CD14-positive monocyte (primary cell): ENCODE results near the gene CRADD. TPM values are rescaled to one million over a fixed set of nuclear protein-coding genes. Genes with fewer than 3 reads are reported as not detected.

Source experiments
- DNase-seq, 3 donors: peaks; one replicate each; pipeline ENCODE4 v3.0.0-alpha.2; 2011 to 2022
- H2AFZ ChIP-seq: 2 replicates; pipeline ENCODE4 v1.6.0; 2012; ENCODE audit warnings: mild to moderate bottlenecking, low read depth, low read length, inconsistent platforms; ENCODE audit not compliant: insufficient read depth, poor library complexity, severe bottlenecking
- H3K27ac ChIP-seq, 2 donors: 1 replicate in 1 of 2; 2 replicates in 1 of 2; pipeline ENCODE4 v1.5.1; 2012 to 2013; ENCODE audit warnings: low read length in 2 of 2, control low read depth in 1 of 2, inconsistent platforms in 1 of 2, low read depth in 1 of 2, mild to moderate bottlenecking in 1 of 2
- H3K27me3 ChIP-seq, 2 donors: one replicate each; pipeline versions ENCODE4 v1.6.0 to v1.6.1; 2011 to 2013; ENCODE audit warnings: low read length in 2 of 2; ENCODE audit not compliant: control insufficient read depth in 2 of 2, insufficient read depth in 2 of 2
- H3K36me3 ChIP-seq, 2 donors: replicated peaks in 1 of 2; 1 replicate in 1 of 2; 2 replicates in 1 of 2; pipeline versions ENCODE4 v1.5.1 to v1.6.1; 2012 to 2013; ENCODE audit warnings: low read length in 2 of 2, control low read depth in 1 of 2, inconsistent platforms in 1 of 2, mild to moderate bottlenecking in 1 of 2; ENCODE audit not compliant: insufficient read depth in 2 of 2, control insufficient read depth in 1 of 2
- H3K4me1 ChIP-seq, 2 donors: 1 replicate in 1 of 2; 2 replicates in 1 of 2; pipeline versions ENCODE4 v1.5.1 to v1.6.1; 2012 to 2013; ENCODE audit warnings: low read length in 2 of 2, control low read depth in 1 of 2, inconsistent platforms in 1 of 2, mild to moderate bottlenecking in 1 of 2, moderate library complexity in 1 of 2; ENCODE audit not compliant: insufficient read depth in 2 of 2, control insufficient read depth in 1 of 2
- H3K4me2 ChIP-seq: replicated peaks from 2 replicates; pipeline ENCODE3; 2012; ENCODE audit warnings: low read length, moderate library complexity, mild to moderate bottlenecking; ENCODE audit not compliant: poor library complexity, severe bottlenecking; ENCODE audit errors: extremely low read depth
- H3K4me3 ChIP-seq, 3 experiments: fragments of 200-600 bp in 1 of 3; sonication (generic) in 1 of 3; replicated peaks in 1 of 3; 1 replicate in 2 of 3; 2 replicates in 1 of 3; pipeline ENCODE4 v1.5.1; 2011 to 2013; ENCODE audit warnings: low read length in 3 of 3, mild to moderate bottlenecking in 3 of 3, control low read depth in 2 of 3, low read depth in 2 of 3, inconsistent platforms in 1 of 3, moderate library complexity in 1 of 3
- H3K79me2 ChIP-seq: 2 replicates; pipeline ENCODE4 v1.6.0; 2012; ENCODE audit warnings: mild to moderate bottlenecking, control low read depth, inconsistent platforms, low read length, moderate library complexity; ENCODE audit not compliant: insufficient read depth
- H3K9ac ChIP-seq: 2 replicates; pipeline ENCODE4 v1.6.0; 2017; ENCODE audit warnings: low read length, mild to moderate bottlenecking; ENCODE audit not compliant: insufficient read depth, poor library complexity, severe bottlenecking
- H3K9me3 ChIP-seq, 2 donors: replicated peaks in 1 of 2; 1 replicate in 1 of 2; 2 replicates in 1 of 2; pipeline versions ENCODE4 v1.5.1 to v1.6.1; 2012 to 2013; ENCODE audit warnings: low read length in 2 of 2, control low read depth in 1 of 2; ENCODE audit not compliant: control insufficient read depth in 1 of 2, insufficient read depth in 1 of 2
- H4K20me1 ChIP-seq: 2 replicates; pipeline ENCODE4 v1.6.0; 2012; ENCODE audit warnings: mild to moderate bottlenecking, low read length, control low read depth, moderate library complexity; ENCODE audit not compliant: insufficient read depth
- H3K27ac Mint-ChIP-seq, 7 donors: one replicate each; pipeline ENCODE4 v1.8.0; 2020; ENCODE audit warnings: mild to moderate bottlenecking in 7 of 7, mixed read lengths in 7 of 7, moderate library complexity in 6 of 7, inconsistent platforms in 2 of 7
- H3K27me3 Mint-ChIP-seq, 3 donors: one replicate each; pipeline ENCODE4 v1.8.0; 2021 to 2022; ENCODE audit warnings: low read depth in 3 of 3, mild to moderate bottlenecking in 3 of 3, mixed read lengths in 3 of 3, moderate library complexity in 3 of 3, inconsistent platforms in 1 of 3
- H3K36me3 Mint-ChIP-seq, 2 donors: one replicate each; pipeline ENCODE4 v1.8.0; 2020; ENCODE audit warnings: mixed read lengths in 2 of 2, inconsistent platforms in 1 of 2, mild to moderate bottlenecking in 1 of 2
- H3K4me1 Mint-ChIP-seq: one replicate; pipeline ENCODE4 v1.8.0; 2020; ENCODE audit warnings: mild to moderate bottlenecking, mixed read lengths
- H3K4me3 Mint-ChIP-seq, 2 donors: one replicate each; pipeline ENCODE4 v1.8.0; 2020; ENCODE audit warnings: mild to moderate bottlenecking in 2 of 2, mixed read lengths in 2 of 2, moderate library complexity in 1 of 2
- H3K9me3 Mint-ChIP-seq, 7 donors: one replicate each; pipeline ENCODE4 v1.8.0; 2020 to 2022; ENCODE audit warnings: mixed read lengths in 7 of 7, mild to moderate bottlenecking in 6 of 7, moderate library complexity in 6 of 7, inconsistent platforms in 2 of 7
- CTCF ChIP-seq: fragments of 200-600 bp; IDR thresholded peaks from one replicate; pipeline ENCODE4 v1.8.0; 2022; ENCODE audit warnings: antibody characterized with exemption, mild to moderate bottlenecking
- WGBS: methylation state at CpG from one replicate; pipeline ENCODE4 v1.1.5; 2013; ENCODE audit warnings: missing lambda C conversion rate; ENCODE audit not compliant: insufficient coverage; 5-methylcytosine and 5-hydroxymethylcytosine counted together
- intact Hi-C, 2 donors: fragments of 100-400 bp; cut with micrococcal nuclease; formaldehyde crosslinking; loops; one replicate each; pipeline versions ENCODE4 v1.15.0 to v1.15.1; 2023
- polyA plus RNA-seq, 3 donors: library from polyadenylated mRNA; depleted of rRNA in 1 of 3; unstranded in 2 of 3; stranded (reverse) in 1 of 3; fragments of 300-500 nt in 2 of 3; fragments of >200 nt in 1 of 3; fragmentation: Illumina TruSeq in 2 of 3; gene quantifications; 1 replicate in 2 of 3; 2 replicates in 1 of 3; pipeline ENCODE4 v1.2.3, GENCODE V29; 2012 to 2021

Gene CRADD
- polyA plus RNA-seq, 3 donors, result 5.6 to 12.2 (median 11.2) TPM

GRCh38 chr12:93847517-93848474, 170.6 kb downstream of the CRADD start:
- intact Hi-C loops, result loop anchor here in 1 of 2 donors (2.0 to 10.0 kb wide), 2 partner anchors 75 to 1343 kb away; no protein-coding TSS in a partner anchor
- Histone ChIP-seq H3K27me3 (no peaks in the 10 kb centered on the region), H3K9ac (peak overlapping the region; percentile 44), H3K9me3 (peaks cover 0 to 5% of the 10 kb centered on the region in 2 donors), H3K4me2 (peak overlapping the region; percentile 56), H4K20me1 (no peaks in the 10 kb centered on the region), H3K4me1 (peaks cover 33 to 51% of the 10 kb centered on the region in 2 donors), H3K4me3 (peak overlapping the region in 1 of 3 experiments; percentile 17), H3K27ac (peak overlapping the region; percentile 86 to 93), H3K36me3 (no peaks in the 10 kb centered on the region), H3K79me2 (no peaks in the 10 kb centered on the region), H2AFZ (no peak overlapping the region)
- DNase-seq, result peak; percentile 78 to 91 (median 82)
- TF ChIP-seq CTCF, result no peak
- WGBS, result no CpG with 5 or more reads among the region's 7 CpGs
- Mint-ChIP-seq H3K36me3 (peaks cover 6 to 16% of the 10 kb centered on the region in 2 donors), H3K27ac (peak overlapping the region; percentile 94 to 99 (median 97)), H3K27me3 (peaks cover 0 to 3% (median 2%) of the 10 kb centered on the region in 3 donors), H3K4me1 (peaks cover 38% of the 10 kb centered on the region), H3K9me3 (peaks cover 4 to 8% (median 4%) of the 10 kb centered on the region in 7 donors), H3K4me3 (peak overlapping the region in 1 of 2 donors; percentile 61)

GRCh38 chr12:93848523-93849101, 171.4 kb downstream of the CRADD start:
- no peaks in the 10 kb centered on the region for H3K79me2 ChIP-seq
- intact Hi-C loops, result loop anchor here in 1 of 2 donors (2.0 to 10.0 kb wide), 2 partner anchors 76 to 1344 kb away; no protein-coding TSS in a partner anchor
- peaks cover 0 to 5% of the 10 kb centered on the region in 2 donors for H3K9me3 ChIP-seq
- WGBS, result 9% methylated on average over 10 of the region's 11 CpGs
- H4K20me1 ChIP-seq, result no peaks in the 10 kb centered on the region
- peak overlapping the region; percentile 86 to 93 for H3K27ac ChIP-seq
- peak overlapping the region; percentile 56 for H3K4me2 ChIP-seq
- H3K36me3 Mint-ChIP-seq, result peaks cover 6 to 16% of the 10 kb centered on the region in 2 donors
- DNase-seq, result peak; percentile 86 to 91 (median 88)
- peaks cover 0 to 3% (median 2%) of the 10 kb centered on the region in 3 donors for H3K27me3 Mint-ChIP-seq
- no peak for TF ChIP-seq CTCF
- H3K4me1 Mint-ChIP-seq, result peaks cover 41% of the 10 kb centered on the region
- peak overlapping the region in 1 of 3 experiments; percentile 33 for H3K4me3 ChIP-seq
- peak overlapping the region; percentile 71 for H2AFZ ChIP-seq
- no peaks in the 10 kb centered on the region for H3K36me3 ChIP-seq
- peak overlapping the region in 1 of 2 donors; percentile 55 for H3K4me3 Mint-ChIP-seq
- peak overlapping the region; percentile 44 for H3K9ac ChIP-seq
- no peaks in the 10 kb centered on the region for H3K27me3 ChIP-seq
- peak overlapping the region; percentile 94 to 99 (median 97) for H3K27ac Mint-ChIP-seq
- peaks cover 36 to 55% of the 10 kb centered on the region in 2 donors for H3K4me1 ChIP-seq
- H3K9me3 Mint-ChIP-seq, result peaks cover 4 to 8% (median 4%) of the 10 kb centered on the region in 7 donors
